Esophagus squamous epithelium (tissue), 5 donors: ENCODE measurements around the gene DNAJC22. TPM values are rescaled to one million over a fixed set of nuclear protein-coding genes. Genes with fewer than 3 reads are reported as not detected.
A peak's percentile ranks its signal among the peaks of the same experiment; 100 is the strongest.

Experiments used
- DNase-seq: peaks from one replicate; lab custom pipeline; 2025; lab: John Stamatoyannopoulos, UW
- H3K27ac ChIP-seq, 4 donors: fragments of 200-600 bp; sonication (generic); one replicate each; pipeline ENCODE4 v1.5.1; 2016 to 2019; ENCODE audit warnings: mild to moderate bottlenecking in 1 of 4
- H3K27me3 ChIP-seq, 4 donors: fragments of 200-600 bp; sonication (generic); 1 replicate in 3 of 4; 2 replicates in 1 of 4; pipeline versions ENCODE4 v1.5.1 to v1.6.0; 2017 to 2021; ENCODE audit warnings: antibody characterized with exemption in 1 of 4
- H3K36me3 ChIP-seq, 3 donors: fragments of 200-600 bp; sonication (generic); one replicate each; pipeline ENCODE4 v1.5.1; 2016 to 2019
- H3K4me1 ChIP-seq, 3 donors: fragments of 200-600 bp; sonication (generic); one replicate each; pipeline ENCODE4 v1.5.1; 2017 to 2019
- H3K4me3 ChIP-seq, 4 donors: fragments of 200-600 bp; sonication (generic); 1 replicate in 3 of 4; 2 replicates in 1 of 4; pipeline ENCODE4 v1.5.1; 2016 to 2019; ENCODE audit warnings: mild to moderate bottlenecking in 2 of 4, moderate library complexity in 1 of 4
- H3K9me3 ChIP-seq, 3 donors: fragments of 200-600 bp; sonication (generic); one replicate each; pipeline ENCODE4 v1.5.1; 2016 to 2019
- CTCF ChIP-seq, 6 experiments: fragments of 450-650 bp in 4 of 6; fragments of 200-600 bp in 2 of 6; sonication (generic) in 2 of 6; IDR thresholded peaks; one replicate each; pipeline ENCODE4 v1.5.1; 2016 to 2019; ENCODE audit warnings: antibody characterized with exemption in 6 of 6, mild to moderate bottlenecking in 4 of 6, moderate library complexity in 4 of 6
- POLR2A ChIP-seq, 4 donors: fragments of 450-650 bp; IDR thresholded peaks; one replicate each; pipeline ENCODE4 v1.6.1; 2017; ENCODE audit warnings: antibody characterized with exemption in 4 of 4, mild to moderate bottlenecking in 4 of 4, moderate library complexity in 3 of 4
- WGBS, 2 donors: methylation state at CpG; one replicate each; pipeline ENCODE4 v1.1.5; 2018; 5-methylcytosine and 5-hydroxymethylcytosine counted together
- intact Hi-C: fragments of 100-400 bp; cut with DNase I; formaldehyde crosslinking; loops from one replicate; pipeline ENCODE4 v1.15.0; 2022
- total RNA-seq, 4 donors: library from RNA; depleted of rRNA; stranded (reverse); fragments of >200 nt; gene quantifications; one replicate each; pipeline ENCODE4 v1.1.0, GENCODE V29; 2016
- donor health status: DM: yes; HTN: yes; CAD: no.

DNAJC22 gene
- total RNA-seq, 4 donors from 2014 or later: 0.18 to 0.53 TPM; not detected in 2

GRCh38 chr12:49335955-49336644, 10.6 kb upstream of the DNAJC22 start:
- no peak for DNase-seq
- TF ChIP-seq POLR2A (IDR thresholded peaks at IDR 0.05) (no peak), CTCF (IDR thresholded peaks at IDR 0.05) (no peak)
- intact Hi-C loops: loop anchor here (5.0 kb wide), 1 partner anchor 44 kb away; no protein-coding TSS in a partner anchor
- H3K36me3 ChIP-seq: no peaks in the 10 kb centered on the region
- H3K4me3 ChIP-seq: peak overlapping the region in 2 of 4 donors; percentile 43 to 65
- 33% methylated on average over 17 of the region's 72 CpGs; no CpG with 5 or more reads in 1 of the 2 donors for WGBS, 2 donors
- no peak overlapping the region for H3K27ac ChIP-seq
- peaks cover 9 to 35% (median 15%) of the 10 kb centered on the region in 3 donors for H3K4me1 ChIP-seq
- H3K27me3 ChIP-seq: peaks cover 13 to 97% (median 27%) of the 10 kb centered on the region in 4 donors
- no peaks in the 10 kb centered on the region for H3K9me3 ChIP-seq

GRCh38 chr12:49336645-49337584, 9.8 kb upstream of the DNAJC22 start, which contains the start of gene C1QL4:
C1QL4 (minus strand) TSS chr12:49337188; CDS start chr12:49336477, 711 bp downstream.
- peaks cover 13 to 100% (median 28%) of the 10 kb centered on the region in 4 donors for H3K27me3 ChIP-seq

GRCh38 chr12:49338830-49339463, 7.7 kb upstream of the DNAJC22 start:
- Histone ChIP-seq H3K36me3 (no peaks in the 10 kb centered on the region), H3K27me3 (peaks cover 13 to 100% (median 30%) of the 10 kb centered on the region in 4 donors), H3K4me3 (no peak overlapping the region), H3K27ac (no peak overlapping the region), H3K4me1 (peaks cover 25 to 41% (median 30%) of the 10 kb centered on the region in 3 donors), H3K9me3 (no peaks in the 10 kb centered on the region)
- 64 to 75% methylated on average over 6 of the region's 6 CpGs for WGBS, 2 donors
- no peak for TF ChIP-seq CTCF (IDR thresholded peaks at IDR 0.05)
- intact Hi-C loops: loop anchor here (5.0 kb wide), 1 partner anchor 47 kb away; no protein-coding TSS in a partner anchor
- no peak for DNase-seq

More at GRCh38 chr12:49336645-49337584, 9.8 kb upstream of the DNAJC22 start, which contains the start of gene C1QL4:
- Histone ChIP-seq H3K9me3 (no peaks in the 10 kb centered on the region), H3K27ac (no peak within 1 kb of the TSS), H3K4me1 (peaks cover 10 to 31% (median 15%) of the 10 kb centered on the region in 3 donors), H3K36me3 (no peaks in the 10 kb centered on the region), H3K4me3 (peak within 1 kb of the TSS; percentile 24 to 65 (median 40))
- intact Hi-C loops: loop anchor here (5.0 kb wide), 1 partner anchor 45 kb away; no protein-coding TSS in a partner anchor
- 3 to 8% methylated on average over 10 to 17 of the region's 65 CpGs for WGBS, 2 donors
- DNase-seq: no peak
- TF ChIP-seq CTCF (IDR thresholded peaks at IDR 0.05) (peak; percentile 68 to 99 (median 82)), POLR2A (IDR thresholded peaks at IDR 0.05) (no peak)

GRCh38 chr12:49339464-49339861, 7.2 kb upstream of the DNAJC22 start:
- DNase-seq: no peak
- TF ChIP-seq POLR2A (IDR thresholded peaks at IDR 0.05): no peak
- TF ChIP-seq CTCF (IDR thresholded peaks at IDR 0.05): no peak
- peaks cover 25 to 43% (median 30%) of the 10 kb centered on the region in 3 donors for H3K4me1 ChIP-seq
- no peak overlapping the region for H3K4me3 ChIP-seq
- 45 to 49% methylated on average over 4 to 5 of the region's 5 CpGs for WGBS, 2 donors
- H3K36me3 ChIP-seq: no peaks in the 10 kb centered on the region
- no peaks in the 10 kb centered on the region for H3K9me3 ChIP-seq
- no peak overlapping the region for H3K27ac ChIP-seq
- peaks cover 13 to 100% (median 29%) of the 10 kb centered on the region in 4 donors for H3K27me3 ChIP-seq
- intact Hi-C loops: loop anchor here (5.0 kb wide), 1 partner anchor 47 kb away; no protein-coding TSS in a partner anchor
